Measurements from ENCODE around the gene RUFY3. TPM values are rescaled to one million over a fixed set of nuclear protein-coding genes. Genes with fewer than 3 reads are reported as not detected.
A peak's percentile ranks its signal among the peaks of the same experiment; 100 is the strongest.
"Not testable (repeated sequence)": the region's sequence is repeated elsewhere in the genome, so short reads cannot be mapped to it uniquely, and the experiment has no call there.

The RUFY3 gene
- total RNA-seq, 2 experiments from 2014 or later = 28.6 to 29.3 TPM

- H3K4me3 Mint-ChIP-seq; H3K36me3 Mint-ChIP-seq (ENCODE audit: low read depth); H3K9me3 Mint-ChIP-seq; CTCF ChIA-PET; POLR2A ChIA-PET; H3K27me3 Mint-ChIP-seq; DNase-seq: not testable (repeated sequence)
- H3K4me1 Mint-ChIP-seq = peaks cover 47% of the 10 kb centered on the region
- peak overlapping the region; percentile 72 for H3K27ac Mint-ChIP-seq
These were observed 11.1 kb downstream of the RUFY3 start for GRCh38 chr4:70732878-70733277.

DNA sequence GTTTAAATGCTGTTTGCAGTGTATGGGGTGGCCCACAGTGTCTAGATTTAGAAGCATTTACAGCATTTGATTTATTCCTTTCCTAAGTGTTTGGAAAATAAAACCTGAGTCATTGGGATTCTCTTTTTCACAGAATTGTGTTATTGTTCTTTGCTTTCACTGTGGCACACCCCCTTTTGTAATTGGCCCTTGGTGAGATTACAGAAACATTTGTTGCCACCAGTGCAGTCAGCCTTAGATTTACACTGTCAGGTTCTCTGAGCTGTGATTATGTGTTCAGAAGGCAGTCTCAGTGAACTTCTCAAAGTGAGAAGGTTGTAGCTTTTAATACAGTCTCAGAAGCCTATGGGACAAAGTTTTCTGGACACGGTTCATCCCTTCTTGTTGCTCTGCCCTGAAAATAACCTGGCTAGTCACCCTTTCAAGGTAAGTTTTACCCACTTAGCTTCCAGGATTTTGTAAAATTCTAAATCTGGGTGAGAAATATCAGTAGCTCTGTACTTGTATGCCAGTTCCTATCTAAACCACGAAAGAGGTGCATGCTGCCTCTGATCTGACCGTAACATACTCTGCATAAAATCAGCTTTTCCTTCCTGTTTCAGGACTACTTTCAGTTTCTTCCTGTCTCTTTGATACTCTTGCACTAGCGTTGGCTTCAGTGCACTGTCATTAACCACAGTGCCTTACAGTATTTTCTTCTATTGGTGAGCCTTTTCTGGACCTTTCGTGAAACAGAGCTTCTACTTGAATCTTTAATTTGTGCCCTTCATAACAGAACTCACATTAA, 12.6 kb downstream of the RUFY3 start:
- peak; percentile 68 for DNase-seq
- H3K9me3 Mint-ChIP-seq = no peaks in the 10 kb centered on the region
- H3K4me1 Mint-ChIP-seq = peaks cover 47% of the 10 kb centered on the region
- ChIA-PET CTCF (interaction anchor here (0.7 to 2.6 kb wide), 12 partner anchors 8 to 104 kb away, joined by 3 to 10 read pairs (median 4); partner anchors contain the start of gene UTP3), POLR2A (interaction anchor here (0.5 to 0.9 kb wide), 6 partner anchors 12 to 275 kb away, joined by 3 to 7 read pairs (median 3); partner anchors contain the start of gene RUFY3)
- H3K27ac Mint-ChIP-seq = peak overlapping the region; percentile 94
- no peaks in the 10 kb centered on the region for H3K27me3 Mint-ChIP-seq
- H3K4me3 Mint-ChIP-seq = peak overlapping the region; percentile 73
- H3K36me3 Mint-ChIP-seq (ENCODE audit: low read depth) = no peaks in the 10 kb centered on the region

DNA sequence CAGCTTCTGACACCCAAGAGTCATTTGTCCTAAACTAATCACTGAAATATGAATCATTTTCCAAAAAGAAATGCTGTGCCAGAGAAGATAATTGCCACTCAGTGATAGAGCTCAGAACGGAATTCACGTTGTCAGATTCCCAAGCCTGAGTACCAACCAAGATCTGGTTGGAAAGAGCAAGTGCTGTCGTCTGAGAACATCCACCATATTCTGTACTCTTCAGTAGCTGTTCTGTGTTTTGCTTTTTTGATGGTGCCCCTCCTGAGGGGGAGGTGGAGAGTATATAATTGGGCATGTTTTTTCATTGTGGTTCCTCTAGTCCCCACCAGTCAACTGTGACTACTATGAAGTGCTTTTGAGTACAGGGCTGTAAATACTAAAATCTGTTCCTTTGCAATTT, 13.2 kb downstream of the RUFY3 start:
- Mint-ChIP-seq H3K36me3 (ENCODE audit: low read depth) (no peaks in the 10 kb centered on the region), H3K27me3 (no peaks in the 10 kb centered on the region), H3K27ac (peak overlapping the region; percentile 94), H3K4me3 (peak overlapping the region; percentile 73), H3K4me1 (peaks cover 47% of the 10 kb centered on the region), H3K9me3 (no peaks in the 10 kb centered on the region)
- peak; percentile 14 for DNase-seq
- ChIA-PET CTCF (interaction anchor here (0.8 to 2.6 kb wide), 11 partner anchors 9 to 103 kb away, joined by 3 to 10 read pairs (median 5); partner anchors contain the start of gene UTP3), POLR2A (interaction anchor here (0.5 to 0.9 kb wide), 5 partner anchors 13 to 85 kb away, joined by 3 to 7 read pairs (median 3); partner anchors contain the start of gene RUFY3)

DNA sequence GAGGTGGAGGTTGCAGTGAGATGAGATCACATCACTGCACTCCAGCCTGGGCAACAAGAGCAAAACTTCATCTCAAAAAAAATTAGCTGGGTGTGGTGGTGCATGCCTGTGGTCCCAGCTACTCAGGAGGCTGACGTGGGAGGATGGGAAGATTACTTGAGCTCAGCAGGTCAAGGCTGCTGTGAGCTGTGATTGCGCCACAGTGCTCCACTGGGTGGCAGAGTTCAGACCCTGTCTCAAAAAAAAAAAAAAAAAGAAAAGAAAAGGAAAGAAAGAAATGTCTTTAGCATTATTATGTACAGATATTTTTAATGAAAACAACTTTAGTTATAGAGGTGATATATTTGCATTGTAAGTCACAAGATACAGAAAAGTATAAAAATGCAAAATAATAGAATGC, 14.2 kb downstream of the RUFY3 start:
- DNase-seq = peak; percentile 44
- H3K27me3 Mint-ChIP-seq; H3K36me3 Mint-ChIP-seq (ENCODE audit: low read depth); POLR2A ChIA-PET; H3K9me3 Mint-ChIP-seq: not testable (repeated sequence)
- Mint-ChIP-seq H3K4me3 (peak overlapping the region; percentile 73), H3K27ac (peak overlapping the region; percentile 84), H3K4me1 (peaks cover 47% of the 10 kb centered on the region)
- CTCF ChIA-PET = interaction anchor here (0.6 to 2.6 kb wide), 9 partner anchors 8 to 146 kb away, joined by 3 to 10 read pairs (median 3); partner anchors contain the start of gene UTP3

DNA sequence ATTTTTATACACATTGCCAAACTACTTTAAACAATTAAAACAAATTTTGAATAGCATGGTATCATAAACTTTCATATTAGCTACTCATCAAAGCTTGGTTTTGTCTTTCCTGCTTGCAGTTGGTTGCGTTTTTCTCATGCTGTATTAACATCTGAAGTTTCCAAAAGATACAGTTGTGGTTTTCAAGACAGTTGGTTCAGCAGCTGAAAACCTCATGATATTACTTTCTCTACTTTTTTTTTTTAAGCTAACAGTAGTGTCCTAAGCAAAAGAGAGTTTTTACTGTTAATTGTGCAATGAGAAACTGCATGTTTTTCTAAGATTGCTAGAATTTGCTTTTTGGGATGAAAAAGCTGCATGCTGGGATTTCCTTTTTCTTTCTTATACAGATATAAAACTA, 15.2 kb downstream of the RUFY3 start:
- Mint-ChIP-seq H3K27ac (peak overlapping the region; percentile 84), H3K4me3 (peak overlapping the region; percentile 58), H3K27me3 (peaks cover 2% of the 10 kb centered on the region), H3K9me3 (no peaks in the 10 kb centered on the region), H3K36me3 (ENCODE audit: low read depth) (no peaks in the 10 kb centered on the region), H3K4me1 (peaks cover 44% of the 10 kb centered on the region)
- DNase-seq = peak; percentile 29
- ChIA-PET POLR2A (interaction anchor here (0.6 kb wide), 1 partner anchor 58 kb away, joined by 4 read pairs; no protein-coding TSS in a partner anchor), CTCF (interaction anchor here (1.1 to 1.5 kb wide), 2 partner anchors 12 to 17 kb away, joined by 3 read pairs; no protein-coding TSS in a partner anchor)

DNA sequence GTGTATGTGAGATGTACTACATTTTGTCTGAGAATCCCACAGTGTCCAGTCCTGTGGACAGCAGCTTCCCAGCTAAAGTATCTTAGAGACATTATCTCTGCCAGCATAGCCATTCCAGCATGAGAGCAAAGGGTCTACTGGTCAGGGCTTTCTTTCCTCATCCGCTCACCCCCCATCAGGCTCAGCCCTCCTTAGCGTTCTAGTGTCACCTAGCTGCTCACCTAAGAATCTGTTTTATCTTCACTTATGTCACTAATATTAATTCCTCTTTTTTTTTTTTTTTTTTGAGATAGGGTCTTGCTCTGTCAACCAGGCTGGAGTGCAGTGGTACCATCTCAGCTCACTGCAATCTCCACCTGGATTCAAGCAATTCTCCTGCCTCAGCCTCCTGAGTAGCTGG, 15.6 kb downstream of the RUFY3 start:
- Mint-ChIP-seq H3K27me3 (peaks cover 2% of the 10 kb centered on the region), H3K9me3 (no peaks in the 10 kb centered on the region), H3K4me1 (peaks cover 40% of the 10 kb centered on the region), H3K27ac (peak overlapping the region; percentile 84), H3K36me3 (ENCODE audit: low read depth) (no peaks in the 10 kb centered on the region), H3K4me3 (peak overlapping the region; percentile 58)
- no peak for DNase-seq
- ChIA-PET POLR2A (interaction anchor here (0.6 kb wide), 1 partner anchor 59 kb away, joined by 4 read pairs; no protein-coding TSS in a partner anchor), CTCF (interaction anchor here (1.1 to 1.5 kb wide), 2 partner anchors 12 to 17 kb away, joined by 3 read pairs; no protein-coding TSS in a partner anchor)

- Mint-ChIP-seq H3K4me3 (no peak overlapping the region), H3K4me1 (peaks cover 24% of the 10 kb centered on the region), H3K27ac (no peak overlapping the region), H3K27me3 (peaks cover 2% of the 10 kb centered on the region), H3K9me3 (no peaks in the 10 kb centered on the region), H3K36me3 (ENCODE audit: low read depth) (no peaks in the 10 kb centered on the region)
- ChIA-PET POLR2A (no interaction called here), CTCF (no interaction called here)
- DNase-seq = no peak
These were observed 18.0 kb downstream of the RUFY3 start for GRCh38 chr4:70739496-70740337.

- no peaks in the 10 kb centered on the region for H3K9me3 Mint-ChIP-seq
- no peak overlapping the region for H3K27ac Mint-ChIP-seq
- H3K36me3 Mint-ChIP-seq (ENCODE audit: low read depth) = no peaks in the 10 kb centered on the region
- ChIA-PET CTCF (interaction anchor here (3.1 kb wide), 1 partner anchor 7 kb away, joined by 10 read pairs; no protein-coding TSS in a partner anchor), POLR2A (no interaction called here)
- H3K4me3 Mint-ChIP-seq = no peak overlapping the region
- H3K4me1 Mint-ChIP-seq = peaks cover 4% of the 10 kb centered on the region
- DNase-seq = no peak
- peaks cover 2% of the 10 kb centered on the region for H3K27me3 Mint-ChIP-seq
These were observed 20.3 kb downstream of the RUFY3 start for GRCh38 chr4:70741867-70742658.

DNA sequence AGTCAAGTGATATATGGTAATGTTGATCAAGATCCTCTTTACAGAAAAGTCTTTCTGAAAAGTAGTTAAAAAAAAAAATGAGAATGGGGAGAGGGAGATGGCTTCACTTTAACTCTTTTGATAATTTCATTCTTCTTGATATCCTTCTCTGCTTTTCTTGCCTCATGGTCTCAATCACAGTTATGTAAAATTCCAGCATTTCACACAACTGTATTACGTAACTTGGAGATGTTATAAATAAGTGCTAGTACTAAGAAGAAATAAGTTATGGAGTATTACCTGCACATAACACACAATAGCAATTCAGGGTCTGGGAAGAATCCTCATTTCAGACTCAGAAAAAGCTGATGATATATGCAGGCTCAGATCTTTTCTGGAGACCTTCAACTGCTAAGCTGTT, 22.0 kb downstream of the RUFY3 start:
- H3K36me3 Mint-ChIP-seq (ENCODE audit: low read depth) = peaks cover 2% of the 10 kb centered on the region
- no peak overlapping the region for H3K4me3 Mint-ChIP-seq
- no peak for DNase-seq
- peaks cover 2% of the 10 kb centered on the region for H3K27me3 Mint-ChIP-seq
- no peak overlapping the region for H3K27ac Mint-ChIP-seq
- ChIA-PET POLR2A (no interaction called here), CTCF (interaction anchor here (3.1 kb wide), 1 partner anchor 9 kb away, joined by 10 read pairs; no protein-coding TSS in a partner anchor)
- H3K4me1 Mint-ChIP-seq = peaks cover 5% of the 10 kb centered on the region
- H3K9me3 Mint-ChIP-seq = no peaks in the 10 kb centered on the region

- ChIA-PET CTCF (no interaction called here), POLR2A (no interaction called here)
- H3K27me3 Mint-ChIP-seq = no peaks in the 10 kb centered on the region
- H3K36me3 Mint-ChIP-seq (ENCODE audit: low read depth) = peaks cover 2% of the 10 kb centered on the region
- no peak overlapping the region for H3K27ac Mint-ChIP-seq
- DNase-seq = no peak
- no peak overlapping the region for H3K4me3 Mint-ChIP-seq
- no peaks in the 10 kb centered on the region for H3K9me3 Mint-ChIP-seq
- H3K4me1 Mint-ChIP-seq = peaks cover 12% of the 10 kb centered on the region
These were observed 24.5 kb downstream of the RUFY3 start for GRCh38 chr4:70746179-70746839.

DNA sequence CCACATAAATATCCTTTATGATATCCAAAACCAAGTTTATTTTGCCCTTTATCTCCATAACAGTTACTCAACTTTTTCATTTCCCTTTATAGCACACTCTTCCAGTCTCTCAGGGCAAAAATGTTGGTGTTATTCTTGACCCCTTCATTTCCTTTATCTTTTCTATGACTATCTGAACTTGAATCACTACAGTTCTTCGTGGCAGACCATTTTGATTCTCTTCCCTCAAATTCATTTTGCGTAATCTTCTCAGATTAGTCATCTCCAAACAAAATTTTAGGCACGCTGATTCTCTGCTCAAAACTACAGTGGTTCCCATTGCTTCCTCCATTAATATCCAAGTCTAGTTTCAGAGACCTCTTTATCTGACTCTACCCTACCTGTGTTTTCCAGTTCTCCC, 26.1 kb downstream of the RUFY3 start:
- H3K27ac Mint-ChIP-seq = no peak overlapping the region
- no peak overlapping the region for H3K4me3 Mint-ChIP-seq
- peaks cover 12% of the 10 kb centered on the region for H3K4me1 Mint-ChIP-seq
- ChIA-PET CTCF (no interaction called here), POLR2A (no interaction called here)
- no peak for DNase-seq
- H3K9me3 Mint-ChIP-seq = no peaks in the 10 kb centered on the region
- H3K36me3 Mint-ChIP-seq (ENCODE audit: low read depth) = peaks cover 2% of the 10 kb centered on the region
- H3K27me3 Mint-ChIP-seq = no peaks in the 10 kb centered on the region
